Lung (tissue), 12 donors: ENCODE results near the gene UBE2V1. TPM values are rescaled to one million over a fixed set of nuclear protein-coding genes. Genes with fewer than 3 reads are reported as not detected.
A peak's percentile ranks its signal among the peaks of the same experiment; 100 is the strongest.

ENCODE experiments used
- ATAC-seq: fragments of 200-7000 bp; cut with Tn5 transposase; one replicate; pipeline ENCODE4 v1.9.1; 2020; ENCODE audit warnings: moderate number of reproducible peaks; ENCODE audit not compliant: insufficient read depth, low FRiP score
- DNase-seq, 3 donors: peaks; one replicate each; pipeline ENCODE4 v3.0.0-alpha.2; 2013 to 2017
- H3K27ac ChIP-seq, 2 donors: one replicate each; pipeline ENCODE4 v1.5.1; 2013; ENCODE audit warnings: mild to moderate bottlenecking in 2 of 2, moderate library complexity in 2 of 2, control low read depth in 1 of 2, inconsistent platforms in 1 of 2, low read depth in 1 of 2, low read length in 1 of 2
- H3K27me3 ChIP-seq, 3 donors: one replicate each; pipeline ENCODE4 v1.5.1; 2013; ENCODE audit warnings: low read length in 2 of 3; ENCODE audit not compliant: control insufficient read depth in 3 of 3, insufficient read depth in 3 of 3
- H3K36me3 ChIP-seq, 4 donors: one replicate each; pipeline ENCODE4 v1.5.1; 2013; ENCODE audit warnings: low read length in 4 of 4, mild to moderate bottlenecking in 1 of 4, moderate library complexity in 1 of 4; ENCODE audit not compliant: control insufficient read depth in 4 of 4, insufficient read depth in 4 of 4
- H3K4me1 ChIP-seq, 5 donors: one replicate each; pipeline ENCODE4 v1.5.1; 2013; ENCODE audit warnings: low read length in 5 of 5, mild to moderate bottlenecking in 2 of 5, moderate library complexity in 1 of 5; ENCODE audit not compliant: control insufficient read depth in 5 of 5, insufficient read depth in 5 of 5
- H3K4me3 ChIP-seq: one replicate; pipeline ENCODE4 v1.5.1; 2013; ENCODE audit warnings: mild to moderate bottlenecking, control low read depth, moderate library complexity
- H3K9ac ChIP-seq, 2 donors: one replicate each; pipeline ENCODE4 v1.5.1; 2013; ENCODE audit warnings: low read length in 2 of 2, control low read depth in 1 of 2; ENCODE audit not compliant: insufficient read depth in 1 of 2
- H3K9me3 ChIP-seq, 4 donors: one replicate each; pipeline ENCODE4 v1.5.1; 2013; ENCODE audit warnings: low read length in 3 of 4, mild to moderate bottlenecking in 1 of 4, moderate library complexity in 1 of 4; ENCODE audit not compliant: control insufficient read depth in 4 of 4, insufficient read depth in 3 of 4
- CTCF ChIP-seq: IDR thresholded peaks from 2 replicates; pipeline ENCODE4 v1.5.1; 2012; ENCODE audit warnings: mild to moderate bottlenecking; ENCODE audit errors: control extremely low read depth, extremely low read depth
- WGBS, 2 donors: extraction: QIAGEN DNeasy Blood & Tissue Kit; methylation state at CpG; one replicate each; pipeline ENCODE4 v1.1.7; 2013; 5-methylcytosine and 5-hydroxymethylcytosine counted together
- polyA plus RNA-seq, 2 donors: library from polyadenylated mRNA; stranded (reverse); fragments of 200-250 nt; gene quantifications; one replicate each; pipeline ENCODE4 v1.2.1, GENCODE V29; 2013
- total RNA-seq, 2 donors: library from RNA; depleted of rRNA in 1 of 2; stranded (reverse); fragments of >200 nt in 1 of 2; gene quantifications; one replicate each; pipeline ENCODE4 v1.2.1, GENCODE V29; 2014 to 2021
- donor health status: control.
- donor health status: control.
- donor health status: Bipolar disorder and iron deficiency.
- donor health status: healthy.
- donor health status: DM: yes; HTN: yes; CAD: no.

The UBE2V1 gene
- total and polyA plus RNA-seq, 4 donors: 56.4 to 103 (median 69.2) TPM

- peaks cover 0 to 39% (median 5%) of the 10 kb centered on the region in 4 donors for H3K36me3 ChIP-seq
- ATAC-seq: no peak
- peak overlapping the region in 1 of 2 donors; percentile 49 for H3K27ac ChIP-seq
- H3K9ac ChIP-seq: no peak overlapping the region
- no peak for TF ChIP-seq CTCF
- peaks cover 0 to 11% (median 3%) of the 10 kb centered on the region in 5 donors for H3K4me1 ChIP-seq
- no peaks in the 10 kb centered on the region for H3K27me3 ChIP-seq
- WGBS, 2 donors: 86 to 88% methylated on average over 9 of the region's 9 CpGs
- DNase-seq: no peak
- no peaks in the 10 kb centered on the region for H3K9me3 ChIP-seq
- H3K4me3 ChIP-seq: no peak overlapping the region
These were observed 20.7 kb upstream of the UBE2V1 start for GRCh38 chr20:50133474-50134217.

GRCh38 chr20:50133041-50133440 is 20.1 kb upstream of the UBE2V1 start:
- no peak overlapping the region for H3K4me3 ChIP-seq
- no peaks in the 10 kb centered on the region for H3K9me3 ChIP-seq
- DNase-seq (no peak), ATAC-seq (no peak)
- H3K4me1 ChIP-seq: peaks cover 0 to 5% (median 2%) of the 10 kb centered on the region in 5 donors
- H3K9ac ChIP-seq: no peak overlapping the region
- H3K27me3 ChIP-seq: no peaks in the 10 kb centered on the region
- 82 to 89% methylated on average over 6 of the region's 6 CpGs for whole genome bisulfite sequencing, 2 donors
- TF ChIP-seq CTCF: no peak
- peaks cover 0 to 44% (median 11%) of the 10 kb centered on the region in 4 donors for H3K36me3 ChIP-seq
- H3K27ac ChIP-seq: peak overlapping the region in 1 of 2 donors; percentile 49

GRCh38 chr20:50130995-50131394 is 18.0 kb upstream of the UBE2V1 start:
- H3K9ac ChIP-seq: no peak overlapping the region
- H3K36me3 ChIP-seq: peaks cover 3 to 60% (median 22%) of the 10 kb centered on the region in 4 donors
- H3K9me3 ChIP-seq: no peaks in the 10 kb centered on the region
- H3K4me1 ChIP-seq: peaks cover 0 to 5% (median 0%) of the 10 kb centered on the region in 5 donors
- 79 to 90% methylated on average over 4 of the region's 4 CpGs for WGBS, 2 donors
- no peak for ATAC-seq
- peak overlapping the region; percentile 2 to 43 for H3K27ac ChIP-seq
- no peaks in the 10 kb centered on the region for H3K27me3 ChIP-seq
- H3K4me3 ChIP-seq: no peak overlapping the region
- DNase-seq: no peak
- TF ChIP-seq CTCF: no peak
